ENCODE results near the gene VPS13D.
"Not testable (repeated sequence)": the region's sequence is repeated elsewhere in the genome, so short reads cannot be mapped to it uniquely, and the experiment has no call there.

VPS13D gene

GRCh38 chr1:12521096-12521495 is 291.3 kb downstream of the VPS13D start:
- no peak for DNase-seq

- not testable (repeated sequence) for DNase-seq
Observed at GRCh38 chr1:12522780-12523179, 292.9 kb downstream of the VPS13D start.

DNA sequence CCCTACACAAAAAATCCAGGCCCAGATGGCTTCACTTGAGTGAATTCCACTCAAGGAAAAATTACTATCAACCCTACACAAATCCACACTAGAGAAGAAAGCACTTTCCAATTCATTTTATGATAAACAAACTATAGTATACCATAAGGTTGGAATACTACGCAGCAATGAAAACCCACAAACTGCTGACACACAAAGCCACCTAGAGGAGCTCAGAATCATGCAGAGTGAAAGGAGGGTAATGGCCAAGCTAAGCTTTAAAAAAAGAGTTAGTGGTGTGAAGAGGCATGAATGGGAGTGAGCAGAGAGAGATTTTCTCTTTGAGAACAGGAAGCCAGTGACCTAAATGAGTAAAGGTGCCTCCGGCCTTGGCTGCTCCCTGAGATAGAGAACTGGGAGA is 294.4 kb downstream of the VPS13D start:
- DNase-seq, result no peak

DNA sequence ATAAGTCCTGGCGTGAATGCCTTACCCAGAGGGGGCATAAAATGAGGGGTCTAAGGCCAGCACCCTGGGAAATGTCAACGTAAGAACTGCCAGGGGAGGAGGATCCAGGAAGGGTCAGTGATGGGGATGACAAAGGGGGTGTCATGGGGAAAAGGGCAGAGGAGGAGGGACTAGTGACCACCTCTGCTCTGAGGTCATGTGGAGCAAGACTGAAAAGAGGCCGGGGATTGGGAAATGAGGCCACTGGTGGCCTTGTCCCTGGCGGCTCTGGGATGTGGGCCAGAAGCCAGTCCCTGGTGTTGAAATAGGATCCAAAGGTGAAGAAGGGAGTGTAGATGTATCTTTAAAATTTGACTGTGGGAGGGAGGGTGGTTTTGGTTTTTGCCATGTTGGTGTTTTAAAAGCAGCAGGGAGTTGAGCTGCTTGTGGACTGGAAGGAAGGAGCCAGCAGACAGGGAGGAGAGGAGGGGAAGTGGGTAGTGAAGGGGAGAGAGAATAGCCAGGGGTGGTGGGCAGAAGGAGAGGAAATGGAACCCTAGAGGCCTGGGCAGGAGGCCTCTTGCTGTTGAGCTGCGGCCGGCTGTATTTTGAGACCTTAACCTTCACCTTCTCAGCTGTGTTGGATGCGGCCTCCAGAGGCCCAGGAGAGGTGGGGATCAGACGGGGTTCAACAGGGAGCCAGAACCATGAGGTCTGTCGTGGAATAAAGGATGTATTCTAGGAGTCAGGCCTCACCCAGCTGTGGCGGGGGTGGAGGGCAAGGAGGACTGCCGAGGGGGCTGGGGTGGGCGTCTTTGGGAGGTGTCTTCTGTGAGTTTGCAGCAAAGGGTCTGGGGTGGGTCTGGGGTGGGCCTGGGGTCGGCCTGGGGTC is 295.7 kb downstream of the VPS13D start:
- DNase-seq, result no peak

GRCh38 chr1:12527564-12527963 is 297.7 kb downstream of the VPS13D start:
- no peak for DNase-seq

- DNase-seq, result no peak
Observed at GRCh38 chr1:12528021-12528852, 298.4 kb downstream of the VPS13D start.

DNA sequence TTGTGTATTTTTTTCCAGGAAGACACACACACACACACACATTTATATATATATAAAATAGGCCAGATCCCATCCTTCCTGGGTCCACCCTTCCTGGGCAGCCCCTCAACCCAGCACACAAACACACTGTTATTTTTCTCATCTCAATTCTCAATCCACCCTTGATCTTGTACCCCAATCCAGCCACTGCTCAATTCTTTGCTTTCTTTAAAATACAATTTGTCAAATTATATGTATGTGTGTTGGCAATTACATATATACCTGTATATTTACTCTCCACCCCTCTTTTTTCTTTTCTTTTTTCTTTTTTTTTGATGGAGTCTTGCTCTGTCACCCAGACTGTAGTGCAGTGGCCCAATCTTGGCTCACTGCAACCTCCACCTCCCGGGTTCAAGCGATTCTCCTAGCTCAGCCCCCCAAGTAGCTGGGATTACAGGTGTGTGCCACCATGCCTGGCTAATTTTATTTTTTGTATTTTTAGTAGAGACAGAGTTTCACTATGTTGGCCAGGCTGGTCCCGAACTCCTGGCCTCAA is 299.9 kb downstream of the VPS13D start:
- DNase-seq, result no peak

DNA sequence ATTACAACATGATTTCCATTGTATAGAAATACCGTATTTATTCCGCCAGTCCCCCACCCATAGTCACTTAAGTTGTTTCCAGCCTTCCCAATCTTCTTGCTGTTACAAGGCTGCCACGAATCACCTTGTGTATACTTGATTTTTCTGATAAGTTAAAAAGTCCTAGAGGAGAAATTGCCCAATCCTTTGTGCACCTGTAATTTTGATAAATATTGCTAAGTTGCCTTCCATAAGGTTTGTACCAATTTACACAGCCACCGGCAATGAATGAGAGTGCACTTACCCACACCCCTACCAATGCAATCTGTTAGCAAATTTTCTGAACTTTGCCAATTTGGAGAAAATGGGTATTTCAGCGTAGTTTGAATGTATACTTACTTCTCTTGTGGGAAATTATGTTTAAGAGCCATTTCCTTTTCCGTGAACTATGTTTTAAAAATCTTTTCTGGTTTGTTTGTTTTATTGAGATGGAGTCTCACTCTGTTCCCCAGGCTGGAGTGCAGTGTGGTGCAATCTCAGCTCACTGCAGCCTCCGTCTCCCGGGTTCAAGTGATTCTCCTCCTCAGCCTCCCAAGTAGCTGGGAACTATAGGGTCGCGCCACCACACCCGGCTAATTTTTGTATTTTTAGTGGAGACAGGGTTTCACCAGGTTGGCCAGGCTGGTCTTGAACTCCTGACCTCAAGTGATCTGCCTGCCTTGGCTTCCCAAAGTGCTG is 300.8 kb downstream of the VPS13D start:
- DNase-seq, result no peak

DNA sequence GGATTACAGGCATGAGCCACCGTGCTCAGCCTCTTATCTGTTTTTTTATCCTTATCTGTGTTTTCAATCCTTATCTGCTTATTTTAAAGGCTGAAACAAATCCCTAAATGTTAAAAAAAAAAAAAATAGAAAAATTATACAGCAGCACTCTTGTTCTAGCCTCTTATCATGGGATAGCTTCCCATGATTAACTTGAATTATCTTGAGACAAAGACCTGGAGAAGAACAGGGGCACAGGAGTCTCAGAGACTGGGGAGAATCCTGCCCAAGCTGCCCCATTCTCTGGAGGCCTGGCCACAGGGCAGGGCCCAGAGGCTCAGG is 301.3 kb downstream of the VPS13D start:
- no peak for DNase-seq

DNA sequence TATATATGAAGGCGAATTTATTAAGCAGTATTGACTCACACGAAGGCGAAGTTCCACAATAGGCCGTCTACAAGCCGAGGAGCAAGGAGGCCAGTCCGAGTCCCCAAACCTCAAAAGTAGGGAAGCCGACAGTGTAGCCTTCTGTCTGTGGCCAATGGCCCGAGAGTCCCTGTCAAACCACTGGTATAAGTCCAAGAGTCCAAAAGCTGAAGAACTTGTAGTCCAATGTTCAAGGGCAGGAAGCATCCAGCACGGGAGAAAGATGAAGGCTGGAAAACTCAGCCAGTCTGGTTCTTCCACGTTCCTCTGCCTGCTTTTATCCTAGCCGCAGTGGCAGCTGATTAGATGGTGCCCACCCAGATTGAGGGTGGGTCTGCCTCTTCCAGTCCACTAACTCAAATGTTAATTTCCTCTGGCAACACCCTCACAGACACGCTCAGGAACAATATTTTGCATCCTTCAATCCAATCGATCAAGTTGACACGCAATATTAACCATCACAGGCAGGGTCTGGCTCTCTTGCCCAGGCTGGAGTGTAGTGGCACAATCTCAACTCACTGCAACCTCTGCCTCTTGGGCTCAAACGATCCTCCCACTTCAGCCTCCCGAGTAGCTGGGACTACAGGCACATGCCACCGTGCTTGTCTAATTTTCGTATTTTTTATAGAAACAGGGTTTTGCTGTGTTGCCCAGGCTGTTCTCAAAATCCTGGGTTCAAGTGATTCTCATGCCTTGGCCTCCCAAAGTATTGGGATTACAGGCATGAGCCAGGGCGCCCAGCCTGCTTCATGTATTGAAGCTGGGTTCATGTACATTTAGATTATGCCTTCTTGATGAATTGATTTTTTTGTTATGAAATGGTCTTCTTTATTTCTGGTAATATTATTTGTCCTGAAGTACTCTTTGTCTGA is 302.8 kb downstream of the VPS13D start:
- no peak for DNase-seq

DNA sequence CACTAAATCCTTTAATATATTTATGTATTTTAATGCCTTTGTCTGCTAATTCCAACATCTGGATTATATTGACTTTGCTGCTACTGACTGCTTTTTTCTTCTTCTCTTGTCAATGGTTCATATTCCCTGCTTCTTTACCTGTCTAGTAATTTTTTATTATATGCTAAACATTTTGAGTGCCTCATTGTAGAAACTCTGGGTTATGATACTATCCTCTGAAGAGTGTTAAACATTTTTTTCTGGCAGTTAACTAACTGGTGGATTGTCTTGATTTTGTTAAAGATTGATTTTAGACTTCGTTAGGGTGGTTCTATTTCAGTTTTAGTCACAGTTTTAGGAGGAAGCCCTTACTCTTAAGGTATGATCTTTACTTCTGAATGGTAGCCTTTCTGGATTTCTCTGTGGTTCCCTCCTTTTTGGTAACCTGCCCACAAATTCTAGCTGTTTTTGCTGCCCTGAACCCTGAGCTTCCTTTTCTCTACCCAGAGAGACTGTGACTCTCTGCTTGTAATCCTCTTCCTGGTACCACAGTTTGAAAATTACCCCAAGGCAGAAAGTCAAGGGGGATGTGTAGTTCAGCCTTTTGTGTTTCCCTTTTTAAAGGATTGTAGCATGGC is 306.3 kb downstream of the VPS13D start:
- no peak for DNase-seq

- no peak for DNase-seq
Observed at GRCh38 chr1:12537294-12537693, 307.5 kb downstream of the VPS13D start.

DNA sequence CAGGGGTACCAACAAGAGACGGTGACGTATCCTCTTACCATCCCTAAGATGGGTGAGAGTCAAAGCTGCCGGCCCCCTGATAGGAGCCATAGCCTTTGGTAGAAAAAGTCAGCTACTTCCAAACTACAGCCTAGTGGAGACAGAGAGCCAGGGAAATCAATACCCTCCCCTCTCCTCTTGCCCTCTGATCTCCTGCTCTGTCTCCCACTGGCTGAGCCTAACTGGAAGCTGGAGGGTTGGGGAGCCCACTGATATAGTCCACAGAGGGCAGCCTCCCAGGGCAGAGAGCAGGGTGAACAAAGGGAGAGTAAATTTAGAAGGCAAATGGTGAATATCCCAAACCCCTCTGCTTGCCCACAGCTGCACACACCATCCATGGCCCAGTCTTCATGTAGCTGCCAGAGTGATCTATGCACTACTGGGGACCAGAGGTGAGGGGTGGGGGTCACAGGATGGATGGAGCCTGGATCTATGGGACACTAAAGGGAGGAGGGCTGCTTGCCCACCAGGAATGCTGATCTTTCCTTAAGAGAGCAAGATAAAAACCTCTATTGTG is 308.2 kb downstream of the VPS13D start:
- DNase-seq, result no peak

GRCh38 chr1:12538536-12538935 is 308.7 kb downstream of the VPS13D start:
- DNase-seq, result not testable (repeated sequence)

DNA sequence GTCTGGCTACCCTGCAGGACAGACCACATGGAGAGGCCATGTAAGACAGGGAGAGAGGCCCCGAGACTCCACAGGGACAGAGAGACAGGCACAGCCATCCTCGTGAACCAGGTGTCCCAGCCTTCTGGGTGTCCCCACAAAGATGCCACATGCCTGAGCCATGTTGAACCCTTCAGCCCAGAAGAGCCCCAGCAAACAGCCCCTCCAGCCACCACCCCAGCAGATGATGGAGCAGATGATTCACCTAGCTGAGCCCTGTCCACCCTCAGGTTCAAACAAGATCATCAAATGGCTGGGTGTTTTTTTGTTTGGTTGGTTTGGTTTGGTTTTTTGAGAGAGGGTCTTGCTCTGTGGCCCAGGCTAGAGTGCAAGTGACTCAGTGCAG is 309.5 kb downstream of the VPS13D start:
- no peak for DNase-seq

DNA sequence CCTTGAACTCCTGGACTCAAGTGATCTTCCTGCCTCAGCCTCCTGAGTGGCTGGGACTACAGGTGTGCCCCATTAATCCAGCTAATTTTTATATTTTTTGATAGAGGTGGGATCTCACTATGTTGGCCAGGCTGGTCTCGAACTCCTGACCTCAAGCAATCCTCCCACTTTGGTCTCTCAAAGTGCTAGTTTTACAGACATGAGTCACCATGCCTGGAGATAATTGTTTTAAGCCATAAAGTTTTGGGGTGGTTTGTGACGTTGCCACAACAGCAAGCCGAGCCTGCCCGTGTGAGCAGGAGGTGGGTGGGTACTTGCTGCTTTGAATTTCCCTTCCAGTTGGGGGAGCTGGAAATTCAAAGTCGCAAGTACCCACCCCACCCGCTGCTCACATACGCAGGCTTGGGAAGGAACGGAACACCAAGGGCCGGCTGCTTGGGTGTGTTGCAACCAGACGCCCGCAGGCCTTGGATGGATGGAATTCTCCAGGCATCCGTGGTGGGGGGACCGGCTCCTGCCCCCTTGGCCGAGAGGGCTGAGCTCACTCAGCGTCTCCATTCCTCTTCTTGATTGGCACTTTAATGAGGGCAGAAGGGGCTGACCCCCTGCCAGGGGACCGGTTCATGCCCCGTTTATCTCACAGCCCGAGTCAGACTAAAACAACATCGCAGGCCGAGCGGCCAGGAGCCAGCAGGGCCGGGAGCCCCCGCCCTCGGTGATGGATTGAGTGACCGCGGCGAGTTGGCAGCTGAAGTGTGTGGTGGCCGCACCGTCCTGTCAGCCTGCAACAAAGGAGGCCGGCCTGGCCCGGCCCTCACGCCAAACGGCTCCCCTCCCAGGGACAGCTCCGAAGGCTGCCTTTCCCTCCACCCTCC is 310.1 kb downstream of the VPS13D start:
- no peak for DNase-seq

GRCh38 chr1:12540580-12541273 is 310.9 kb downstream of the VPS13D start:
- no peak for DNase-seq

- DNase-seq, result no peak
Observed at GRCh38 chr1:12541274-12542137, 311.7 kb downstream of the VPS13D start.

DNA sequence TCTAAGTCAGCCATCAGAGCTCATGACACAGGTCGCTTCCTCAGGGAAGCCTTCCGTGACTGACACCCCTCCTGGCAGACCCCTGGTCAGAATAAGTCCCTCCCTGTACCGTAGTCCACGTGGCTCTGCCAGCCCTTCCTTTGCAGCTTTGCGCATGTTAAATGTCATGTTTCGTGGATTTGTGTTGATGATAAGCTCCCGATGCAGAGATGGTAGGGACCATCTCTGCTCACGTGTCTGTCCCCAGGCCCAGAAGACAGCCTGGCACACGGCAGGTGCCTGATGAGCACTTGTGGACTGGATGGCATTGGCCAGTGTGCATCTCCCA is 312.3 kb downstream of the VPS13D start:
- no peak for DNase-seq

All from activated naive CD4-positive, alpha-beta T cell treated with Interleukin-2 at 50 U/mL for 16 hours (primary cell).